GM12874 (cell line): ENCODE results near the gene FREY1.

Source experiments
- CTCF ChIP-seq: IDR thresholded peaks from 2 replicates; pipeline ENCODE4 v1.5.1; 2011; ENCODE audit warnings: low read depth, mild to moderate bottlenecking, control low read depth, low read length, moderate library complexity; ENCODE audit not compliant: insufficient read depth

FREY1 gene

DNA sequence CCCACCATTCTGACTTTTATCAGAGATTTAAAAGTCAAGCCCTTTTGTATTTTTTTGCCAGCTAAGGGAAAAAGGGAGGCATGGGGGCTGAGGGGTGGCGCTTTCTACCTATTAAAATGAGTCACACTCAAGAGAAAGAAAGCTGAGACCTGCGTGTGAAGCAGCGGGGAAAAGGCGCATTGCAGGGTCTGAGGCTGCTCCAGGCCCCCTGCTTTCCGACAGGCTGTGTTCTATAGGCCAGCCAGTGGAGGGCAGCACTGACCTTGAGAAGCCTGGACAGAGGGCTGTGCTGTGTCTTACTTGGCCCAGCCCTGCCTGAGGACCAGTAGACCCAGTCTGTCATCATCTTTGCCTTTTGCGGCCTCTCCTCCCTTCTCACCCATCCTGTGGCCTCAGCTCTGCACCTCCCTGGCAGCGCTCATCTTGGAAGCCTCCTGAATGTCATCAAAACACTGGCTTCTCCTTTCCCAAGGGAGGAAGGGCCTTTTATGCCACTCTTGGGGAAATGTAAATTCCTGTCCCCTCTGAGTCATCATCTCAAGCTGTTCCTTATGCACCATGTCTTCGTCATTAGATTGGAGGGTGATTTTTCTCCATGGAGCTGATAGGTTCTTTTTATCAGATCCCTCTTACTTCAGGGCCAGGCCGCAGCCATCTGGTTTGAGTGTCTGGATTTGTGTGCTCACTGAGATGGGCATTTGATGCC, 34.3 kb downstream of the FREY1 start:
- TF ChIP-seq CTCF, result peak; percentile 68

DNA sequence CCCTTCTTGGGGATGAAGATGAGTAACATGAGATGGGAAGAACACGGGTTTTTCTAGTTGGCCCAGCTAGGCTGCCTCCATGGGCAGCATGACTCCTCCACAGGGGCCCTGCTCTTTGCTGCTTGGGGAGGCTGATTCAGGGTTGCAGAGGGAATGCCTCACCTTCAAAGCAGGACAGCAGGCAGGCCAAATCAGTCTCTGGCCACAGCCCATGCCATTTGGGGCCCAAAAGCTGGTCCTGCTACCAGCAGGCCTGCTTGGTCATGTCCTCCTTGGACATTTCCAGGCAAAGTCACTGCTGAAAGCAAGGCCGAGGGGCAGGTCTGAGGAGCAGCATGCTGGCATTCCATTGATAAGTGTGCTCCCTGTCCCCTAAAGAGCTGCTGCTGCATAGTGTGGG, 35.4 kb downstream of the FREY1 start:
- TF ChIP-seq CTCF, result no peak

DNA sequence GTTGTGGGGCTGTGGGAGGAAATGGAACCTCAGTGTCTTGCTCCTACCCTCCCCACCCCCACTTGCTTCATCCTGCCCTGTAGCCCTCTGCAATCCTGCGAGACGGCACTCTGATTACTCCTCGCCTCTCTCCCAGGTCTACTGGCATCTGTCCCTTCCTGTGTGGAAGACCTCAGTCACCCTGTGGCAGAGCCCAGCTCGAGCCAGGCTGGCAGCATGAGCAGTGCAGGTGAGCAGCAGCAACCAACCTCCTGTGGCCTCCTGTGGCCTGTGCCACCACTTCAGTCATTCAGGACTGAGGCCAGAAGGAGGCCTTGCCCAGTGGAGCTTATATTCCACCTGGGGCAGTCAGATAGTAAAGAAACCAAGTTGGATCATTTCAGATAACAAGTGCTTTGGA, 36.4 kb downstream of the FREY1 start:
- no peak for TF ChIP-seq CTCF

DNA sequence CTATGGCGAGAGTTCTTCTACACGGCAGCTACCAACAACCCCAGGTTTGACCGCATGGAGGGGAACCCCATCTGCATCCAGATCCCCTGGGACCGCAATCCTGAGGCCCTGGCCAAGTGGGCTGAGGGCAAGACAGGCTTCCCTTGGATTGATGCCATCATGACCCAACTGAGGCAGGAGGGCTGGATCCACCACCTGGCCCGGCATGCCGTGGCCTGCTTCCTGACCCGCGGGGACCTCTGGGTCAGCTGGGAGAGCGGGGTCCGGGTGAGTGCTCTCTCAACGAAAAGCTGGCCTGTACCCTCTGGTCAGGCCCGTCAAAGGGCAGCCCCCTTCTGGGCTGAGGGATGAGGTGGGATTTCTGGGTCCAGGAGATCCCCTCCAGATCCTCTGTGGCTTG, 37.5 kb downstream of the FREY1 start:
- no peak for TF ChIP-seq CTCF

GRCh38 chr11:45864041-45864440, 43.0 kb downstream of the FREY1 start:
- TF ChIP-seq CTCF, result no peak

DNA sequence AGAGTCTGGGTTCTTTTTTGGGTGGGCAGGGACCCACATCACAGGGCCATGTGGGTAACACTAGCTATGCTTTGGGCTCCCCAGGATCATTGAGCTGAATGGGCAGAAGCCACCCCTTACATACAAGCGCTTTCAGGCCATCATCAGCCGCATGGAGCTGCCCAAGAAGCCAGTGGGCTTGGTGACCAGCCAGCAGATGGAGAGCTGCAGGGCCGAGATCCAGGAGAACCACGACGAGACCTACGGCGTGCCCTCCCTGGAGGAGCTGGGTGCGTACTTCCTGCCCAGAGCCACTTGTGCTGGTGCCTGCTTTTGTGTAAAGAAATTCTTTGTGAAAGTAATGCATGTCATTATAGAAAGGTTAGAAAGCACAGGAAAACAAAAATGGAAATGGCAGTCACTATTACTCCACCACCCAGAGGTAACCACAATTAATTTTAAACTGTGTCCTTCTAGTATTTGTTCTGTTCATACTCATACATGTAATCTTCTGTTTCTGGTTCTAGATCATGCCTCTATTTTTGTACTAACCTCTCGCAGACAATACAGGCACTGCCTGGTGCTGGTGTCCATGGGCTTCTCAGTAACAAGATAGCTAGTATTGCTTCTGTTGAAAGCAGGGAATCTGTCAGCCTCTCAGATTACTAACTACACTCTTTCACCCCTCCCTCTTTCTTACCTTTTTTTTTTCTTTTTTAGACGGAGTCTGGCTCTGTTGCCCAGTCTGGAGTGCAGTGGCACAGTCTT, 46.1 kb downstream of the FREY1 start:
- no peak for TF ChIP-seq CTCF

DNA sequence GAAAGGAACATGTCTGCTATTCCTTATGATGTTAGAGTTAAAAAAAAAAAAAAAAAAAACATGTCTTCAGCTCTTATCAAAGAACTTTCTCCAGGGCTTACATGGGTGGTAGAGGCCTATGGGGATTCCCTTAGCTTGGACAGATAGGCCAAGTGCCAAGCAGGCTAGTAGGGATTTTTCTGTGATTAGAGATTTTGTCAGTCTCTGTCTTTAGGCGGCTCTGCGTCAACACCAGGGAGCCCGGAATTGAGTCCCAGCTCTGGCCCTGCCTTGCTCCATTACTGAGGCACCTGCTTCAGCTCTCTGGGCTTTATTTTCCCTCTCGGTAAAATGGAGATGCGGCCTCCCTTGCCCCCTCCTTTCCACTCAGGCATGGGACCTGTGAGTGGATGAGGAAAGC, 46.7 kb downstream of the FREY1 start:
- no peak for TF ChIP-seq CTCF
